GM21717 (cell line): ENCODE measurements around the gene JMJD6.
"Not testable (repeated sequence)": the region's sequence is repeated elsewhere in the genome, so short reads cannot be mapped to it uniquely, and the experiment has no call there.

Experiments
- ATAC-seq: cut with Tn5 transposase; IDR thresholded peaks from one replicate; pipeline ENCODE4 v1.9.1; 2021; ENCODE audit warnings: mild to moderate bottlenecking, moderate library complexity; ENCODE audit not compliant: unreplicated experiment

Gene JMJD6

DNA sequence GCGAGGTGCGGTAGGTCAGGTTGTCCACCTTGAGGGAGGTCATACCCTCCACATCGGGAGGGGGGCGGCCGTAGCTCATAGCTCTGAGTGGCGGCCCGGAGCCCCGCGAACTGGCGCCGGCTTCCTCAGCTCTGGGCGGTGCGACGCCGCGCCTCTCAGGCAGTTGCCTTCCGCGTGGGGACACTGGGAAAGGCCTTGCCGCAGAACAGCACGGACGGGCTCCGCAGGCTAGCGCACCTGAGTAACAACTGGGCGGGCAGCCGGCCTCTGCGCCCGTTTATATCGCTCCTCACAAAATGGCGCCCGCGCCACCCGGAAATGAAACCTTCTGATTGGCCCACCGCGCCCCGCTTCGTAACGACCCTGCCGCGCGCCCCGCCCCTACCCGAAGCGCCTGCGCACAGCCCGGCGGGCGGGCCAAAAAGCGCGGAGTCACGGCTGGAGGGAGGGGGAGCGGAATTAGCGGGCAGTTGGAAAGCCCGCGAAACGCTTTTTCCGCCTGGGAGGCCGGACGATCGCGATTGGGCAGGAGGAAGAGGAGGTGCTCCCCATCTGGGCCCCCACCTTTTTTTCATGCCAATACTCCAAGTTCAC is 10.8 kb upstream of the JMJD6 start, which contains the start of gene SRSF2:
TSS of gene SRSF2 (minus strand) at position 250 of the 594 bp plus-strand sequence. CDS start at position 79, 171 bp downstream.
- ATAC-seq: peak; percentile 55

DNA sequence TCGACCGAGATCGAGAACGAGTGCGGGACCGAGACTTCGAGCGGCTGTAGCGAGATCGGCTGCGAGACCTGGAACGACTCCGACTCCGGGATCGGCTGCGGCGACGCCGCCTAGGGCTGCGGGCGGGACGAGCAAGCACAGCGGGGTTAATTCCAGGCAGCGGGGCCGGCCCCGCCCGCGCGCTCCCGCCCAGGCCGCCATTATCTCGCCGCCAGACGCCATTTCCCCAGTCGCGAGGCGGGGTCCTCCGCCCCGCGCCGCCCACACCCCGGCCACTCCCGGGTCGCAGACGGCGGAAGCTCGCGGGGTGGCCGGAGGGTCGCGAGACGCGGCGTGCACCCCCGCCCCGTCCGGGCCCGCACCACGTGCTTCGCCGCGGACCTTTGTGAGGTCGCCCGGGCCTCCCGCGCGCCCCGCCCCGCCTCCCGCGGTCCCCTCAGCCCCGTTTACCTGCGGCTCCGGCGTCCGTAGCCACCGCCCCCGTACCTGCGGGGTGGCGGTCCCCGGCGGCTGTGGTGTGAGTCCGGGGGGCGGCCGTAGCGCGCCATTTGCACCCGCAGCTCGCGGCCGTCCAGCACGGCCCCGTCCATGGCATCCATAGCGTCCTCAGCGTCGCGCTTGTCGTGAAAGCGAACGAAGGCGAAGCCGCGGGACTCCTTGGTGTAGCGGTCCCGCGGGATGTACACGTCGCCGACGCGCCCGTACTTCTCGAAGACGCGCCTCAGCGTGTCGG is 10.1 kb upstream of the JMJD6 start:
- ATAC-seq: peak; percentile 12

DNA sequence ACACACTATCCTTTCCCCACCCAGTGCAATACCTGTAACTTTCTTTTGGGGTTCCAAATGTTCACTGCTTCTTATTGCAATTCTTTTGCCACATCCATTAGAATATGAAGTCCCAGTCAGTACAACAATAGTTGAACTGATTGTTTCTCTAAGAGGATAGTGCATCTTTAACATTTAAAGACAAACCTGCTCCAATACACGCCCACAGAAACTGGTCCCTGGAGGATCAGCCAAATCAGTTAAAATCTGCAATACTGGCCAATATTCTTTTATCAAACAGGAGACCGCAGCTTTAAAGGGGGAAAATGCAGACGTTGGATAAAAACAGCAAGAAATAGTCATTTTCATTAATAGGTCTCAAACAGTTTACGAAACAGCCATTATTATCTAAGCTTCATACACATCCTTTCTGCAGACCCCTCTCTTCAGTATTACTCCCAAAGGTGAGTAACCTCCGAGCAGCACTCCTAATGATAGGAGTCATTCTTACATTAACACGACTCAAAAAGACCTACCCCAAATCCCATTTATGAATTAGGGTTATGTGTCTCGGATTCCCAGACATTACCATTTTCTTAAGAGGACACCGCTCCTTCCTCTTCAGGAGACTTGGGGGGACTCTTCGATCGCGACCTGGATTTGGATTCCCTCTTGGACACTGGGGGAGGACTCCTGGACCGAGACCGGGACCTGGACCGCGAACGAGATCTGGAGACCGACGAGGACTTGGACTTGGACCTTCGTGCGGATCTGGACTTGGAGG is 9.4 kb upstream of the JMJD6 start:
- no peak for ATAC-seq

DNA sequence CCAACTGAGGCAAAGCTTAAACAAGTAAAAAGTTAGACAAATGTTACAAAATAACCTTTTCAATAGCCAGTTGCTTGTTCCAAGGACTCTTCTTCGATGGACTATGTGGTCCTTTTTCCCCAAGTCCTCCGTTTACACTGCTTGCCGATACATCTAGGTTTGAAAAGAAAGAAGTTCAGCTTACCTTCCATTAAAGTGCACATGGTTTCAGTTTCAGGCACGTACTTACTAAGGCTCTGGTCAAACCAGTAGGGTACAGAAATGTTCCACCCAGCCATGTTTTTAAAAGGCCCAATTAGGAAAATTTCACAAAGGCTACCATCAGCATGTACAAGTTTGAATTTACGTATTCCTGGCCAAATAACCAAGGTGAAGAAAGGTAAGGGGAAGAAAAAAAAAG is 8.6 kb upstream of the JMJD6 start:
- ATAC-seq: no peak

DNA sequence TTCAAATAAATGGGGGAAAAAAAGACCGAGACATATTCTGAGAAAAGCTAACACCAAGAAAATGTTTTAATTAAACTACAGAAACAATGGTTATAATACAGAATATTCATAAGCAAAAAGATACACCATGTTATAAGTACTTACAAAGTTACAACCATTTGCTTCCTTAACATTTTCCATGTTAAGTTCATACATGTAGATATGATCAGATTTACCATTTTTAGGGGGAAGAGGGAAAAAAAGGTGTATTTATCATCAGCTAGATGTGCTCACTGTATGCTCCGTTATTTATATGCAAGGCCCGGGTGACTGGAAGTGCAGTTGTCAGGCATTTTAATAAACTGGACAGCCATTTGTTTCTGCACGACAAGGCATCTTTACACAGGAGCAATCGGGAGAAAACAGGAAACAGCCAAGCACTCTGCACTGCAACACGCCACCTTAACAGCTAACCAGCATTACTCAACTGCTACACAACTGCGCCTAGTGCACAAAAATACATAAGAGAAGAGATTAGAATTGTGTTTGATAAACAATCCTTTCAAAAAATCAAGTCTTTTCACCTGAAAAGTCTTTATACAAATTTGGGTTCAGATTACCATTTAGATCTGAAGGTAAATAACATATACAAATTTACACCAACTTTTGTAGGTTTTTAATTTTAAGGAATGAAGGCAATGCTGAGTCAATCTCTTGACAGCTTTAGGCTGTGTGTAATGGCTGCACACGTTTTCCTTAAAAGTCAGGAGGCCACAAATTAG is 7.9 kb upstream of the JMJD6 start:
- ATAC-seq: no peak

DNA sequence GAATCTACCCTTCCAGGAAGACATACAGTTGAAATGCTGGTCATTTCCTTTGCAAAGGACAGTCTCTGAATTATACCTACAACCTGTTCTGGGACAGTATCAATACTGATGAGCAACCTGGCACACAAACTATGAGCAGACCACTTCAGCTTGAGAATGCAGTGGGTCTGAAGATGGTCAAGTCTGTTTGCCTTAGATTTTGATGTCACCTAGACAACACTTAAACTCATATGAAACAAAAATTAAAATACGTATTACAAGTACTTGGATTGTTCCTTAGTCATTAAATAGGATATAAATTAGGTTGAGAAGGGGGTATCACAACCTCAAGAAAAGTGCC is 7.2 kb upstream of the JMJD6 start:
- no peak for ATAC-seq

DNA sequence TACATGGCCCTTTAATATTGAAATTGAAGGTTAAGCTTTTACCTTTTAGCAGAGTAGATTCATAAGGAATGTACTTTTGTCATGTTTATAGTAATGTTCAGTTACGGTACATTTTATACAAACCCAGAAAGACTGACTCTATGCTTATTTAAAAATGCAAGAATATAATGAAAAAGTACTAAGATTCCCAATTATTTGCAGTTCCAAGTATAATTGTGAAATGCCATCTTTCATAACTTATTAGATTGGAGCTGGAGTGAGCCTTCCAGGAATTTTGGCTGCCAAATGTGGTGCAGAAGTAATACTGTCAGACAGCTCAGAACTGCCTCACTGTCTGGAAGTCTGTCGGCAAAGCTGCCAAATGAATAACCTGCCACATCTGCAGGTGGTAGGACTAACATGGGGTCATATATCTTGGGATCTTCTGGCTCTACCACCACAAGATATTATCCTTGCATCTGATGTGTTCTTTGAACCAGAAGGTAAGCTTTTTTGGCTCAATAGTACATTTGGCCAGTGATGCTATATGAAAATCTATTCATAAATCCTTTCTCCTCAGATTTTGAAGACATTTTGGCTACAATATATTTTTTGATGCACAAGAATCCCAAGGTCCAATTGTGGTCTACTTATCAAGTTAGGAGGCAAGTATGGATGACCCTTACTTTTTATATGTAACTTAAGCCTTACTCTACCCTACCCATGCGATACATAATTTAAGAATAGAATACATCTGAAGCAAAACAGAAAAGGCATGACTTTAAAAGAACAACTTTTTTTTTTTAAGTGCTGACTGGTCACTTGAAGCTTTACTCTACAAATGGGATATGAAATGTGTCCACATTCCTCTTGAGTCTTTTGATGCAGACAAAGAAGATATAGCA is 6.6 kb upstream of the JMJD6 start:
- ATAC-seq: no peak

DNA sequence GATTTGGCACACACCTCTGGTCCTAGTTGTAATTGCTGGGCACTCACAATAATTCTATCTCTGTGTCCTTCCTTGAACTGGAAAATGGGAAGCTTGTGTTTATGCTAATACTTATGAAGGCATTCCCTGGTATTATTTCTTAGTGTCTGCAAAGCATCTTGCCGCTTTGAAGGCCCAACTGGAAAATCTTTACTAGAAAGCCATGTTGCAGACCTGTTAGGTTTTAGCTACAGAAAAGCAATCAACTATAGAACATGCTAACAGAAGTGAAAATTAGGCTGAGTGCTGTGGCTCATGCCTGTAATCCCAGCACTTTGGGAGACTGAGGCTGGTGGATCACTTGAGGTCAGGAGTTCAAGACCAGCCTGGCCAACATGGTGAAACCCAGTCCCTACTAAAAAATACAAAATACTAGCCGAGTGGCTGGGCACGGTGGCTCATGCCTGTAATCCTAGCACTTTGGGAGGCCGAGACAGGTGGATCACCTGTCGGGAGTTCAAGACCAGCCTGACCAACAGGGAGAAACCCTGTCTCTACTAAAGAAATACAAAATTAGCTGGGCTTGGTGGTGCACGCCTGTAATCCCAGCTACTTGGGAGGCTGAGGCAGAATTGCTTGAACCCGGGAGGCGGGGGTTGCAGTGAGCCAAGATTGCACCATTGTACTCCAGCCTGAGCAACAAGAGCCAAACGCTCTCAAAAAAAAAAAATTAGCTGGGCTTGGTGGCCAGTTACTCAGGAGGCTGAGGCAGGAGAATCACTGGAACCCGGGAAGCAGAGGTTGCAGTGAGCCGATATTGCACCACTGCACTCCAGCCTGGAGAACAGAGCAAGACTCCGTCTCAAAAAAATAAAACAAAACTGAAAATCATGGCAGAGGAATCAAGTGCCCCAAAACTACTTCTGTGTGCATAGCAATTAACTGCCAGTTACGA is 5.7 kb upstream of the JMJD6 start:
- ATAC-seq: not testable (repeated sequence)

DNA sequence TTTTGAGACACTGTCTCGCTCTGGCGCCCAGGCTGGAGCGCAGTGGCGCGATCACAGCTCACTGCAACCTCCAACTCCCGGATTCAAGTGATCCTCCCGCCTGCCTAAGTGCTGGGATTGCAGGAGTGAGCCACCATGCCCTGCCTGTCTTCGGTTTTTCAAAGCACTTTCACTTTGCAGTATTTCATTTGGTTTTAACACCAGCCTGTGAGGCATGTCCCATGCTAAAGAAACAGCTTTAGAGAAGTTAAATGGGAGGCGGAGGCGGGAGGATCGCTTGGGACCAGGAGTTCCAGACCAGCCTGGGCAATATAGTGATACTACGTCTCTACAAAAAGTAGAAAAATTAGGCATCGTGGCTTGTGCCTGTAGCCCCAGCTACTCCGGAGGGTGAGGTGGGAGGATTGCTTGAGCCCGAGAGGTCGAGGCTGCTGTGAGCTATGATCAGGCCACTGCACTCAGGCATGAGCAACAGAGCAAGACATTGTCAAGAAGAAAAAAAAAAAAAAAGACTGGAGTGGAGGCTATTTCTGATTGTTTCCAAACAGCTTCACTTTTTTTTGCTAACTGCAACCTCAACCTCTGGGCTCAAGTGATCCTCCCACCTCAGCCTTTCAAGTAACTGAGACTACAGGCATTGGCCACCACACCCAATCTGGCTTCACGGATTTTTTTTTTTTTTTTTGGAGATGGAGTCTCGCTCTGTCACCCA is 1.5 kb upstream of the JMJD6 start:
- no peak for ATAC-seq

DNA sequence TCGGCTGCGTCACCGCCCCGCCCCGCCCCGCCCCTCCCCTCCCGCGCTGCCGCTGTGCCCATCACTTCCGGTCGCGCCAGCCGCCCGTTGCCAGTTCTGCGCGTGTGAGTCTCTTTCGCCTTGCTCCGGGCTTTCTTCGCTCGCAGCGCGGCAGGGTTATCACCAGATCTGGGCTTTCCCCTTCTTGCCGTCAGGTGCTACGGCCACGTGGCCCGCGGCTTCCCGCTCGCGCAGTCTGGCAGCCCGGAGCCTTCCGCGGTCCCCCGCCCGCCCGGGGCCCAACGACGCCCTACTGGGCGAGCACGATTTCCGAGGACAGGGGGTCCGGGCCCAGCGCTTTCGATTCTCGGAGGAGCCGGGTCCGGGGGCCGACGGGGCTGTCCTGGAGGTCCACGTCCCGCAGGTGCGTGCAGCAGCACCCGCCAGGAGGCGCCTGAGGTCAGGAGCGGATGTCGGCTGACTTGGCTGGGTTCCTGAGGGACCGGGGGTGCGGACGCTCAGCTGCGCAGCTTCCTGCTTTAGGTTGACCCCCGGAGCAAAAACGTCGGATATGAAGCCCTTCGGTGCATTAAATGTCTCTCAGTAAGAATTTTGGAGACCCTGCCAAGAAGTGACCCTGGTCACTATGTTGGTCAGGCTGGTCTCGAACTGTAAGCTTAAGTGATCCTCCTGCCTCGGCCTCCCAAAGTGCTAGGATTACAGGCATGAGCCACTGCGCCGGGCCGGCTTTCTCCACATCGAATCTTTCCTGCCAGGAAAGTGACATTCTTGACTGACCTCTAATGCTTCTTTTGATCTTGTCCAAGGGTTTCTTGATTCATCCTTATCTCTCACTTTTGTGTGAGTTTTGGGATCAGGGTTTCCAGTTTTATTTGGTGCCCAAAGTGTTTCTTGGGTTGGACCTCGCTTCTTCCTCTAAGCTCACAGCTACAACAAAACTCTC is 641 bp upstream of the JMJD6 start, which contains the start of gene METTL23:
TSS of gene METTL23 (plus strand) at position 64 of the 943 bp plus-strand sequence. CDS start 2,872 bp downstream, outside the sequence.
- ATAC-seq: peak; percentile 38

DNA sequence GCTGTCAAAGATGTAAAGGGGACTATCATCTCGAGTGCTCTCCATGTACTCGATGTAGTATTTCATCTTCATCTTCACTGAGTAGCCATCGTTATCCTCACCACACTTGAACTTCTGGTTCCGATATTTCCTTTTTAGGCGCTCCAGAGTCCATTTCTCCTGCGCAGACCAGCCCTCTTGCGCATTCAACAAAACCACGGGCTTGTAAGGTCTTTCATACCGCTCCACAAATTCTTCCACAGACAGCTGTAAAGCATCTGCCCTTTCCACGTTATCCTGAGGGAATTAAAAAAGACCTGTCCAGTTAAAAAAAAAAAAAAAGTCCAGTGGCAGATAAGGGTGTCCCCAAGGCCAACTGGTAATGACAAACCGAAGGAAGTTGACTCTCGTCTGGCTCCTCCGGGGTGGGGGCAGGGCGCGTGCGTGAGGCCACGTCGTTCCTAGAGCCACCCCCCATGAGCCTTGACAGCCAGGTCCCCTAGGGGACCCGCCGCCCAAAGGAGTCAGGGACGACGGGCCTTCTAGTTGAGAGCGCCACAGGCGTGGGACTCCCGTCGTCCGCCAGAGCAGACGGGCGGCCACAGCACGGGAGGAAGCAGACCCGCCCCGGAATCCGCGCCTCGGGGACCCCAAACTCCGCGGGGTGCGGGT is 701 bp downstream of the JMJD6 start:
- ATAC-seq: peak; percentile 26

DNA sequence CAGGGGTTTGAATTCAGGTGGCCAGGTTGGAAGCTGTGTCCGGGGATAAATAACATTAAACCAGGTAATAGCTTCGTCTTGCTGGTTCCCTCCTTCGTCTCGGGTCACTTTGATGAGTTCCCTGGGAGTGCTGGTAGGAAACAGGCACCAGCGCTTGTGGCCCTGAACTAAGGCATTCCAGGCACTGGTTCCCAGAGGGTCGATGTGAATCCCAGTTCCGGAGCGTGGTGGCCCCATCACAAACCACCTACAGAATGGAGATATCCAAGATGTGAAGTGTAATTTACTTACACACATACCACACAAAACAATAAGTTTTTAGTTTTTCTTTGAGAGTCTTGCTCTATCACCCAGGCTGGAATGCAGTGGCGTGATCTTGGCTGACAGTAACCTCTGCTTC is 2.6 kb downstream of the JMJD6 start:
- ATAC-seq: no peak

DNA sequence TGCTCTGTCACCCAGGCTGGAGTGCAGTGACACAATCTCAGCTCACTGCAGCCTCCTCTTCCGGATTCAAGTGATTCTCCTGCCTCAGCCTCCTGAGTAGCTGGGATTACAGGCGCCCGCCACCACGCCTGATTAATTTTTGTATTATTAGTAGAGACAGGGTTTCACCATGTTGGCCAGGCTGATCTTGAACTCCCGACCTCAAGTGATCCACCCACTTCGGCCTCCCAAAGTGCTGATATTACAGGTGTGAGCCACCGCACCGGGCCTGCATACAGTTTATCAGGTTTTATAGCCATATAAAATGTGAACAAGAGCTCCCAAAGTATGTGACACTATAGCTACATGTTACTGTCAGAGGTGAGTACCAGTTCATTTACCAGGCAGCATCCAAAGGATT is 3.4 kb downstream of the JMJD6 start:
- ATAC-seq: not testable (repeated sequence)

DNA sequence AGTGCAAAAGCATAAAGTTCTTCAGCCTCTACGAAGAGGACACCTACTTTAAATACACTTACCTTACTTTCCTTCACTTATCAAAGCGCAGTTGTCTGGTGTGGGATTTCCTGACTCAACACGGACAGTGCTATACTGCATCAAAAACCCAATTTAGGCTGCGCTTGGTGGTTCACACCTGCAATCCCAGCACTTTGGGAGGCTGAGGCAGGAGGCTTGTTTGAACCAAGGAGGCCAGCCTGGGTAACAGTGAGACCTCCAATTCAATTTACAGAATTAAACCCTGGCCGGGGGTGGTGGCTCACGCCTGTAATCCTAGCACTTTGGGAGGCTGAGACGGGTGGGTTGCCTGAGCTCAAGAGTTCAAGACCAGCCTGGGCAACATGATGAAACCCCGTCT is 4.1 kb downstream of the JMJD6 start:
- ATAC-seq: no peak

DNA sequence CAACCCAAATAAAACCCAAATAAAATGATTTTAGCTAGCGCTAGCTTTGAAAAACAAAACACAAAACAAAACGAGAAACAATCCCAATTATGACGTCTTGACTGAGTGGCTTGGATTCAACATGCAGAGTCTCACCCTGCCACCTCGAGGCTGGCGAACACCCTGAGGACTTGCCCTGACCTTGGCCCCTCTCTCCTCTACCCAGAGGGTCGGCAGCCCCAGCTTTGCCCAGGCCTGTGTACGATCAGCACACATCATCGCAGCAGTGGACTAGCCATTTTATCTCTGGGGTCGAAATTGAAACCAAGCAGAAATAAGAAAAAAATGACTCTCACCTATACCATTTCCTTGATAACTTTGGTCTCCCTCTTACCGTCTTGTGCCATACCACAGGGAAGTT is 4.9 kb downstream of the JMJD6 start:
- no peak for ATAC-seq

DNA sequence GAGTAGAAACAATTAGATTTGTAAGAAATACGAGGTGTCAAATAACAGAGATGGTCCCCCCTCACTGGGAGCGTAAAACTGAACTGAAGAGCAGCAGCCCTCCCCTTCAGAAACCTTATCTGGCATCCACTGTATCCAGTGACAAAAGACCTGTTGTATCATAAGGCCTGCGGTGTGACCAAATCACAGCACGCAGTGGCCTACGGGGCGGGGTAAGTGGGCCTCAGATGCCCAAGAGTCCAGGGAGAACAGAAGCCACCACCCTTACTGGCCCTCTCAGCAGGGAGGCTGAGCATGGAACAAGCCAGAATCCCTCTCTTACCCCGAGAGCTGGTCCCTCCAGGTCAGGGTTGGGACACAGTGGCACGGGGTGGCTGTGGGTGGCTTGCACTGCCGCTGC is 5.5 kb downstream of the JMJD6 start:
- no peak for ATAC-seq

DNA sequence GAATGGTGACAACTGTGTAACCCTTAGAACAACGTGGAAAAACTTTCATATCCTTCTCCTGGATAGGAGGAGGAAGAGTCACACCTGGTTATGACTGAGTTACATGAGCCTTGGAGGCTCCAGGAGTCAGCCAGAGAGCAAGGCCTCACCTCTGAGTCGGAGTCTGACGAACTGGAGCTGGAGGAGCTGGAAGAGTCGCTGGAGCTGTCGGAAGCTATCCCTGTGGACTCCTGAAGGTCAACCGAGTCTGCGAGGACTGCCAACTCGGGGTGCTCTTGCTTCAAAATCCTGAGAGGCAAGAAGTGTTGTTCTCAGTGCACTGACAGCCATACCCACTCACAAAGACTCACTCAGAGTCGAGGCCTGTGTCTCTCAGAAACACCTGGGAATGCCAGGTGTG is 6.2 kb downstream of the JMJD6 start:
- ATAC-seq: no peak
